HL-60 (cell line): ENCODE measurements around the gene BNIP1.

ENCODE experiments used
- DNase-seq, 2 experiments: peaks; one replicate each; pipeline ENCODE4 v3.0.0-alpha.2; 2010 to 2020; ENCODE audit warnings: low read depth in 1 of 2, low spot score in 1 of 2
- H3K27ac ChIP-seq: fragments of 250-450 bp; sonication (Bioruptor Pico); replicated peaks from 2 replicates; pipeline ENCODE4 v1.5.1; 2020; ENCODE audit warnings: mild to moderate bottlenecking, moderate library complexity
- H3K27me3 ChIP-seq: fragments of 250-450 bp; sonication (Bioruptor Pico); 2 replicates; pipeline ENCODE4 v1.5.1; 2021; ENCODE audit warnings: mild to moderate bottlenecking, moderate library complexity; ENCODE audit not compliant: insufficient read depth, poor library complexity, severe bottlenecking
- H3K4me3 ChIP-seq: replicated peaks from 2 replicates; pipeline ENCODE4 v1.5.1; 2011; ENCODE audit warnings: mild to moderate bottlenecking, control low read depth, low read length; ENCODE audit not compliant: insufficient read depth
- CTCF ChIP-seq: IDR thresholded peaks from one replicate; pipeline ENCODE4 v1.5.1; 2011; ENCODE audit warnings: low read length, control low read depth, inconsistent platforms; ENCODE audit not compliant: insufficient read depth
- GABPA ChIP-seq: IDR thresholded peaks from 2 replicates; pipeline ENCODE4 v1.6.1; 2012; ENCODE audit warnings: low read depth
- POLR2AphosphoS5 ChIP-seq: IDR thresholded peaks from 2 replicates; pipeline ENCODE4 v1.6.1; 2012; ENCODE audit warnings: low read depth
- REST ChIP-seq: IDR thresholded peaks from 2 replicates; pipeline ENCODE4 v1.6.1; 2012; ENCODE audit warnings: low read depth; ENCODE audit not compliant: insufficient replicate concordance
- SPI1 ChIP-seq: IDR thresholded peaks from 2 replicates; pipeline ENCODE4 v1.6.1; 2012; ENCODE audit warnings: low read depth, mild to moderate bottlenecking, borderline replicate concordance

Gene BNIP1

GRCh38 chr5:173161148-173161547, 16.8 kb downstream of the BNIP1 start:
- H3K27me3 ChIP-seq, result no peaks in the 10 kb centered on the region
- TF ChIP-seq CTCF (no peak), GABPA (no peak)
- H3K27ac ChIP-seq, result no peak overlapping the region
- no peak overlapping the region for H3K4me3 ChIP-seq
- DNase-seq, result no peak

GRCh38 chr5:173163219-173163618, 18.9 kb downstream of the BNIP1 start:
- no peak for DNase-seq
- Histone ChIP-seq H3K27ac (no peak overlapping the region), H3K4me3 (no peak overlapping the region), H3K27me3 (no peaks in the 10 kb centered on the region)
- no peak for TF ChIP-seq GABPA
- TF ChIP-seq SPI1, result no peak
- no peak for TF ChIP-seq POLR2AphosphoS5
- TF ChIP-seq REST, result no peak
- TF ChIP-seq CTCF, result no peak

GRCh38 chr5:173165177-173166016, 21.1 kb downstream of the BNIP1 start:
- Histone ChIP-seq H3K4me3 (no peak overlapping the region), H3K27me3 (no peaks in the 10 kb centered on the region), H3K27ac (no peak overlapping the region)
- no peak for DNase-seq
- TF ChIP-seq CTCF (no peak), REST (no peak), SPI1 (no peak), GABPA (no peak)

GRCh38 chr5:173172166-173172565, 27.8 kb downstream of the BNIP1 start:
- TF ChIP-seq REST, result no peak
- no peak for TF ChIP-seq CTCF
- TF ChIP-seq GABPA, result no peak
- no peak for TF ChIP-seq SPI1
- TF ChIP-seq POLR2AphosphoS5, result no peak
- no peak for DNase-seq
- Histone ChIP-seq H3K4me3 (no peak overlapping the region), H3K27ac (no peak overlapping the region), H3K27me3 (no peaks in the 10 kb centered on the region)
